Activated gamma-delta T cell treated with anti-CD3 and anti-CD28 coated beads, Interleukin-2, amount 50 U/mL, for 16 hours (primary cell): ENCODE data around the gene ZNF280A.
"Not testable (repeated sequence)": the region's sequence is repeated elsewhere in the genome, so short reads cannot be mapped to it uniquely, and the experiment has no call there.

Experiments used
- DNase-seq: peaks from one replicate; pipeline ENCODE4 v3.0.0-alpha.2; 2020; ENCODE audit warnings: low read depth

ZNF280A gene

DNA sequence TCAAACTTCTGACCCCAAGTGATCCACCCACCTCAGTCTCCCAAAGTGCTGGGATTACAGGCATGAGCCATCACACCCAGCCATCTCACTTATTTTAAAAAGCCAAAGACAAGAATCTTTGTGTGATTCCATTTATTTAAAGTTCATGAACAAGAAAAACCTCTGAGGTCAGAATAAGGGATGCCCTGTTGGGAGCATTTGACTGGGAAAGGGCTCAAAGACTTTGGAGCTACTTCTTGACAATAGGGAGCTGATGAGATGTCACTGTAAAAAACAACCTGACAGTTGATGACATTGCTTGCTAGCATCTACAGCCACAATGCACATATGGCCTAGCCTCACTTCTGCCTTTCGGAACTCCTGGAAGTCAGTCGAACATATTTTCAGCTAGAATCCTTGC lies 6.5 kb downstream of the ZNF280A start:
- DNase-seq, result no peak

DNA sequence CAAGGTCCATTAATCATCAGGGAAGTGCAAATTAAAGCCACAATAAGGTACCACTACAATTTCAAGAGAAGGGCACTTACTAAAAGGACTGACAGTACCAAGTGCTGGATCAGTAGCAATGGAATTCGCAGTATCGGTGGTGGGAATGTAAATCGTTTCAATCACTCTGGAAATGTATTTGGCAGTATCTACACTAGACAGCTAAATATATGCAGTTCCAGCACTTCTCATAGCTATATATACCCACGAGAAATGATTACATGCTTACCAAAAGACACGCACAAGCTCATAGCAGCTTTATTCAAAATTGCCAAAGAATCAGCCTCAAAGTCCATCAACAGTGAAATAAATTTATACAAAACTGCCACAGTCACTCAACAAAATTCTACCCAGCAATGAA lies 7.1 kb downstream of the ZNF280A start:
- no peak for DNase-seq

DNA sequence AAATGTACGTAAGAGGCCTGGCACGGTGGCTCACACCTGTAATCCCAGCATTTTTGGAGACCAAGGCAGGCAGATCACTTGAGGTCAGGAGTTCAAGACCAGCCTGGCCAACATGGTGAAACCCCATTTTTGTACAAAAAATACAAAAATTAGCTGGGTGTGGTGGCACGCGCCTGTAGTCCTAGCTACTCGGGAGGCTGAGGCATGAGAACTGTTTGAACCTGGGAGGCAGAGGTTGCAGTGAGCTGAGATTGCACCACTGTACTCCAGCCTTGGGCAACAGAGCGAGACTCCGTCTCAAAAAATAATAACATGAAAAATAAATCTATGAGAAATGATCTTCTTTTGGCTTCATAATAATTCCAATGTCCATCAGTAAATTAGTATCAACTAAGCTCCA lies 9.2 kb downstream of the ZNF280A start:
- DNase-seq, result not testable (repeated sequence)

DNA sequence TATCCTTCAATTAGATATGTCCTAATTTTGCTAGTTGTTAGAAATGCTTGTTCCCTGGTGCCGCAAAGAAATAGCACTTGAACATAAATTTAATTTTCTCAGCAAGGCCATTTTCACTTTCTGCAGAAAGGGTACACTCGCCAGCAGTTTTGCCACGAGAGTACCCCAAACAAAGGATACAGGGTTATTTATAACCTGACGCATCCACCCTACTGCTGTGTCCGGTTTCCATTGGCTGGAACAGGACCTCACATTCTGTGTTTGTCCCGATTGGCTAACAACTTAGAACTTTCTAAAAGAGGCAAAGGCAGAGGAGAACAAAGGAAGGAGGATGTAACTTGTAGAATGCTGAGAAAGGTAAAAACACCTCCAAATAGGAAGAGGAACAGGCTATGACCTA lies 10.2 kb downstream of the ZNF280A start:
- not testable (repeated sequence) for DNase-seq

DNA sequence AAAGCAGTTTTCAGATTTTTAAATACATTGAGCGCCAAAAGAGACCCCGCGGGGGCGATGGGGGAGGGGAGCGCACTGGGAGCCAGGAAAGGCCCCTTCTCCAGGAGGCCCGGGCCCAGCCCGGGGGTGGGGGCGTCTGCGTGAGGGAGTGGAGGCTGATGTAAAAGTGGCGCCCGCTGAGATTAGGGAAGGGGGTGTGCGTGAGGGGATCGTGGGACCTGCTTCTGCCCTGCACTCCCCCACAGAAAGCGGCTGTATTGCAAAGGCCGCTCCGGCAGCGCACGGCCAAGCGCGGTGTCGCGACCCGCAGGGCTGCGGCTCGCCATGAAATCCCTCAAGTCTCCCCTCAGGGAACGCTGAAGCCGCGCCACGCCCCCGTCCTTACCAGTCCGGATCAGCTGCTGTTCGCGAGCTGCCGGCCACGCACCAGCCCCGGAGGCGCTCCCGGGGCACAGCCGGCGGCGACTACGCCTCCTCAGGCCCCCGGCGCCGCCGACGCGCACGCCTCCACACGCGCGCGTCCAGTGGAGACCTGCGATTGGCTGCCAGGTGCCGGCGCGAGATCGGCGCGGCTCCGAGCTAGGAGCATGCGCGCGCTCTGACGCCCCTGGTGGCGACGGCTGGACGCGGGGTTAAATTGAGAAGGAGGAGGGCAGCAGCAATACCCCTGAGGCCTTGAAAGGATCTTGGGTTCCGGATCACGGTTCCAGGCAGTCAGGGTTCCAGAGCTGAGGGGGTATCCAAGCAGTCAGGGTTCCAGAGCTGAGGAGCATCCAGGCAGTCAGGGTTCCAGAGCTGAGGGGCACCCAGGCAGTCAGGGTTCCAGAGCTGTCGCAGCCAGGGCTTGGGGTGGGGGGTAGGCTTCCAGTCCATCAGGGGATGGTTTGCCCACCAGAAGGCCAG lies 11.5 kb downstream of the ZNF280A start, which contains the start of gene ZNF280B:
Gene ZNF280B, minus strand, starts transcription at position 469 of the 903 bp plus-strand sequence. CDS start 19,344 bp downstream, outside the sequence.
- peak; percentile 68 for DNase-seq

DNA sequence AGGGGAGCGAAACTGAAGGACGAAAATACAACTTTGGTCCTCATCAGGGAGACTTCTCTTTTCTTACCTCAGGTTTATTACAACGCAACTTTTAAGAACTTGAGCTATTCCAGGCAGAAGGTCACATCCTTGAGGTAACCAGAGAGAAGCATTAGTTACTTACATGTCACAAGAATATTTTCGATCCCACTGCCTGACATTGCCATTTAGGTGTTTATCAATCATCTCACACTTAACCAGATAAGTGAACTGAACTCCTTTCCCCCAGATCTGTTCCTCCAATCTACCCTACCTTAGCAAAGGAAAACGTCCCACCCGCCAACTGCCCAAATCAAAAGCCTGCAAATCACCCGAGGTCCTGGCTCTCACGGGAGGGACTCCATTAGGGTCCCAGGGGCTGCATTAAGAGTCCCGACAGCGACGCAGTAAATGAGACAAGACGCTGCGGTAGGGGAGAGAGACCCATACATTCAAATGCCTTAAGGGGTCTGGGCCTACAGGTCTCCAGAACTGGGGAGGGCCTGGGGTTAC lies 12.3 kb downstream of the ZNF280A start:
- DNase-seq, result no peak

DNA sequence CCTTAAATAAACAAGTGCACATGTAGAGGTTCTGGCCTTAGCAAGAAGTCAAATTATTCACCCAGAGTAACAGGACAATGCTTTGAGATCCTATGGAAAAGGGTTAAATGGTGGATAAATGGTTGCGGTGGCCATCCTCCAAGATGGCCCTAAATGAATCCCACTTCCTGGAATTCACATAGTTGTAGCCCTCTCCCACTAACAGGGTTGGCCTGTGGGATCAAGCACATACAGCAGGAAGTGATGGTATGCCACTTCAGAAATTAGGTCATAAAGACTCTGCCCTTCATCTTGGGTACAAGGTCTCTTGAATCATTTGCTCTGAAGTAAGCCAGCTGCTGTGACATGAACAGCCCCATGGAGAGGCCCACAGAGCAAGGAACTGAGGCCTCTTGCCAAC lies 13.3 kb downstream of the ZNF280A start:
- DNase-seq, result no peak

DNA sequence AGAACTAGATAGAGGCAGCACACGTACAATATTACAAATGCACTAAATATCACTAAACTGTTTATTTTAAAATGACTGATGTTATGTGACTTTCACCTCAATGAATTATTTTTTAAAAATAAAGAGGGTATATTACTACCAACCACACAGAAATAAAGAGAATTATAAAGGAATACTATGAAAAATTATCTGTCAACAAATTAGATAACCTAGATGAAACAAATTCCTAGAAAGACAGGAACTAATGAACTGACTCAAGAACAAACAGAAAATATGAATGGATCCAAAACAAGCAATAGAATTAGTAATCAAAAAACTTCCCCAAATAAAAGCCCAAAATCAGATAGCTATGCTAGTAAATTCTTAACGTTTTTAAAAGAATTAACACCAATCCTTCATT lies 21.8 kb downstream of the ZNF280A start:
- DNase-seq, result no peak

DNA sequence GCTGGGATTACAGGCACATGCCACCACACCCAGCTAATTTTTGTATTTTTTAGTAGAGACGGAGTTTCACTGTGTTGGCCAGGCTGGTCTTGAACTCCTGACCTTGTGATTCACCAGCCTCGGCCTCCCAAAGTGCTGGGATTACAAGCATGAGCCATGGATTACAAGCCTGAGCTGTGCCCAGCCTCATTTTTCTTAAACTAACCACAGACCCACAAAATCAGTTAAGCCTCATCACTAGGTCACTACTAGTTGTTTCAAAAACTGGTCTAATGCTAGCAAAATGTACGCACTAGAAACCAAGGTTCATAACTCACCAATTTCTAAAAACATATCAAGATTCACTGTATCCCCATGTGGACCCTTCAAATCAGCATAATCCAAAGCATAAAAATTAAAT lies 28.5 kb downstream of the ZNF280A start:
- not testable (repeated sequence) for DNase-seq

DNA sequence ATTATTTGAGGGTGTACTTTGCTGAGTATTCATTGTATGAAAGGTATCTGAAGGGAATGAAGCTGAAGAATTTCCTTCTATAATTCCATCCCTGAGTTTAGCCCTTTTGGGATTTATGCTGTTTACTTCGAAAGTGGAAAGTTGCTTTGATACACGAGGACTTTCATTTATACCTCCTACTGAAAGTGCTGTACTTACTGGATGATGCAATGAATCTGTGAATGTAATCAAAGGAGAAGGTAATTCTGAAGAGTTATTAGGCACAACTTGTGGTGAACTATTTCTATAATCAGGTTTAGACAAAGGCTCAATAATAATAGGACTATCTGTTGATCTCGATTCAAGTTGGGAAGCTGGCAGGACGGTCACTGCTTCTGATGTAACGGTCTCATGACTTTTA lies 31.3 kb downstream of the ZNF280A start:
- DNase-seq, result no peak

DNA sequence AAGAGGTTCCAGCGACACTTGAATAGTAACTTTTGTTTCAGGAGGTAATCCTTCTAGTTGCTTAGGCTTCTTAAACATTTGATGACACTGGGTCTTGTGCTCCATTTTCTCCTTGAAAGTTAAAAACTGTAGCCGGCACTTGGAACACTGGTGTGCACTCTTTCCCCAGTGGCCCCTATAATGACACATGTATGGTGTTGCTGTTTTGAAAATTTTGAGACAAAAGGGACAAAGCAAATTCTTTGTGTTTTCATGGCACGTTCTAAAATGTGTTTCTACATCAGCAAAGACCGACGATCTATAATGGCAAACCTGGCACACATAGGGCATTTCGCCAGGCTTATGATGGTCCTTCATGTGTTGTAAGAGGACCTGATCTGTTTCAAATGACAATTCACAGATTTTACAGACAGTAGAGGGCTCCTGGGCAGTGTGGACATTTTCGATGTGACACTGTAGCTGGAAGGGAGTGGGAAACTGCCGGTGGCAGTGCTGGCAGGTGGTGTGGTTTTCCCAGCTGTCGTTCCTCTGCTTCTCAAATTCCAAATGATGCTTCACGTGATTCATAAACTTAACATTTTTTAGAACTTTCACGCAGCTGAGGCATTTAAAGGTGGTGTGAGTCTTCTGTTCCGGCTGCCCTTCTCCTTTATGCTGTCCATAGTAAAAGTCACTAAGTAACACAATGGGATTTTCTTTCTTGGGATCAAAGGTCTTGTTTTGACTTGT lies 32.0 kb downstream of the ZNF280A start:
- DNase-seq, result no peak

DNA sequence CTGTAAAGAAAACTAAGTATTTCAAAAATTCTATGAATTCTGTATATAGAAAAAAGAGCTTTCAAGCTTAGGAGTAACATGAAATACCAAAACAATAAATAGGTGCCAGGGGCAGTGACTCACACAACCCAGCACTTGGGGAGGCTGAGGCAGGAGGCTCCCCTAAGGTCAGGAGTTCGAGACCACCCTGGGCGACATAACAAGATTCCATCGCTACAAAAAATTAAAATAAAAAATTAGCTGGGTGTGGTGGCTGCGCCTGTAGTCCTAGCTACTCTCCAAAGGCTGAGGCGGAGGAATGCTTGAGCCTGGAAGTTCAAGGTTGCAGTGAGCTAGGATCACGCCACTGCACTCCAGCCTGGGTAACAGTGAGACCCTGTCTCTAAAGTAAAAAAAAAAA lies 33.0 kb downstream of the ZNF280A start:
- no peak for DNase-seq

DNA sequence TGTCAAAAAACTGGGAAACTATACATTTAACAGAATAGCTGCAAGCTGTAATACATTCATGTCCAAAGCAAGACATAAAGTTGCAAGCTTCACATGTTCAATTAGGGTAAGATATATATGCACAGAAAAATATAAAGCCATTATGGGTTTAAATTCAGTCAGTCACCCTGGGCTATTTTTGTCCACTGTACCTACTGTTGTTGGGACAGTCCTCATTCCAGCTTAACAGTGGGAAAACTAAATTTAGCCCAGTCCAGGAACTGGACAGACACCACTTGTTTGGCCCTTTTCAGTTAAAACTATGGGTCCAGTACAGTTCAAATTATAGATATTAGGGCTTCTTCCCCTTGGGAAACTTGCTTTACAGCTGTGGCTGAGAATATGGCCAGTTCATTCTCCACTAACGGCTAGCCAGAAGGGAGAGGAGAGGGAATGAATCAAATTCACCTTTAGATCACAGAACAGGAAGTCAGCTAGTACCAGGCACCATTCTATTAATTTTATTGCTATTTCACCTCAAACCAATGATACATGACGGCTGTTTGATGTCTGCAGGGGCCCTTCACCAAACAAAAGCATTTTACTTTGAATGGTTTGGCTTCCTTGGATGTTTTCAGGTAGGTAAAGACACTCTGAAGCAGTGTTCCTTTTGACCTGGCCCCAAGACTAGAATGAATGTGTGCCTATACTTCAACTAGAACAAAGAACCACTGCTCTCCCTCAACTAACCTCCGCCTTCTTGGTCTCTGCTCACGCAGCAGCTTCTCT lies 33.8 kb downstream of the ZNF280A start:
- DNase-seq, result no peak

DNA sequence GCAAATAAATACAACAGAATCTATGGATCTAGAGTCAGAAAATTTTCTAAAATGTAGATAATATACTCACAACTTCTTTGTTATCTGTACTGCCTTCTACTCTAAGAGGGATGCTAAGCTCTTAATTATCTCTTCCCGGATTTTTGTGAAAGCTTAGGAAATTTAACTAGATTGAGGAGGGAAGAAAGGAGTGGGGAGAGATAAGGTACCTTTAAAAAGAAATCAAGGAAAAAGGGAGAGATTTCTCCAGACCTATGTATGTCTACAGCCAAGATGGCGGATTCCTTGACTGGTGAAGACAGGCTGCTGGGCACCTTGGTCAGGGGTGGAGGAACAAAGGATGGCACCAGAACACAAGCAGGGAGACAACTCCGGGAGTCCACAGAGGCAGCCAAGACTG lies 34.5 kb downstream of the ZNF280A start:
- DNase-seq, result no peak

DNA sequence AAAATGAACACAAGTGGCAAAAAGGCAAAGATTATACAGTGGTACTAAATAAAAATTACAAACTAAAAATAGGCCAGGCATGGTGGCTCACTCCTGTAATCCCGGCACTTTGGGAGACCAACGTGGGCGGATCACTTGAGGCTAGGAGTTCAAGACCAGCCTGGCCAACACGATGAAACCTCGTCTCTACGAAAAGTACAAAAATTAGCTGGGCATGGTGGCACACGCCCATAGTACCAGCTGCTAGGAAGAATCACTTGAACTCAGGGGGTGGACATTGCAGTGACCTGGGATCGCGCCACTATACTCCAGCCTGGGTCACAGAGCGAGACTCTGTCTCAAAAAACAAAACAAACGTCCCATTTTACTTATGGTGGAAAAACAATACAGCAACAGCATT lies 36.0 kb downstream of the ZNF280A start:
- no peak for DNase-seq

DNA sequence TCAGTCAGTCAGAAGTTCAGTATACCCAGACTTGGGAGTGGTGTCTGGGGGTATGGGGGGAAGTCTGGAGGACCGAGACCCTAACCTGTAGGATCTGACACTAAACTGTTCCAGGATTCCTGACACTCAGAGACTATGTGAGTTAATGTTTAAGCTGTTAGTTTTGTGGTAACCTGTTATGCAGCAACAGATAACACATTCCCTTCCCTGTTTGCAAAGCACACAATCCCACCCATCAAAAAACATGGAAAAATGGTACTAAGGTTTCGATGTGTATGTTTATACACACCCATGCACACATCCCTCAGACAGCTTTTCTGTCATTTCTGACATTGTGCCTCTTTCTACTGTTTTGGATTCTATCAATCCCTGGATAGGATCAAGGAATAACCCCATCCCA lies 39.1 kb downstream of the ZNF280A start:
- DNase-seq, result no peak

DNA sequence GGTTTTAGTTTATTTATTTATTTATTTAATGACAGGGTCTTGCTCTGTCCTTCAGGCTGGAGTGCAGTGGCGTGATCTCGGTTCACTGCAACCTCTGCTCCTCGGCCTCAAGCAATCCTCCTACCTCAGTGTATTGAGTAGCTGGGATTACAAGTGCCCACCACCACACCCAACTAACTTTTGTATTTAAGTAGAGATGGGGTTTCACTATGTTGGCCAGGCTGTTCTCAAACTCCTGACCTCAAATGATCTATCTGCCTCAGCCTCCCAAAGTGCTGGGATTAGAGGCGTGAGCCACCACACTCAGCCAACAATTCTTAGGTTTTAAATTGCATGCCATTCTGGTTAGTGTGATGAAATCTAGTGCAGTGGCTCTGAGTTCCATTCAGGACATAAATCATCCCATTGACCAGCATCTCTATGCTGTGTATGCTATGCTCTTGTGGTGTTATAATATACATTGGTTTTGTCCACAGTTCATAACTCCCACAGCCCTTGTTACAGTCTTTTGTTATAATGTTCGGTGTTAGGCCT lies 40.0 kb downstream of the ZNF280A start:
- DNase-seq, result no peak

DNA sequence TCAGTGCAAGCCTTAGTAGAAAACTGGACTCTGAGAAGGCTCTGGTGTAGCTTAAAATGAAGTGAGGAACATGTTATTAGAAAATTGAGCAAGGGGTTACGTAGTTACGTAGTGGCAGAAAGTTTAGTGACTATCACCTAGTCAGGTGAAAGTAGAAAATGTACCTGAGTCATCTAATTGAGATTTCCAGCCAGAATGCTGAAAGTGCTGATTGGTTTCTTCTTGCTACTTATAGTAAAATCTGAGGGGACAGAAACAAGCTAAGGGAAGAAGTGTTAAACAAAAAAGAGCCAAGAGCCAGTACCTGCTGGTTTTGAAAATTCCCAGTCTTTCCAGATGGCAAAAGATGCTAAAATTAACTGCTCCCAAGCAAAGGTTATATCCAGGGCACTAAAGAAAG lies 41.0 kb downstream of the ZNF280A start:
- DNase-seq, result no peak

DNA sequence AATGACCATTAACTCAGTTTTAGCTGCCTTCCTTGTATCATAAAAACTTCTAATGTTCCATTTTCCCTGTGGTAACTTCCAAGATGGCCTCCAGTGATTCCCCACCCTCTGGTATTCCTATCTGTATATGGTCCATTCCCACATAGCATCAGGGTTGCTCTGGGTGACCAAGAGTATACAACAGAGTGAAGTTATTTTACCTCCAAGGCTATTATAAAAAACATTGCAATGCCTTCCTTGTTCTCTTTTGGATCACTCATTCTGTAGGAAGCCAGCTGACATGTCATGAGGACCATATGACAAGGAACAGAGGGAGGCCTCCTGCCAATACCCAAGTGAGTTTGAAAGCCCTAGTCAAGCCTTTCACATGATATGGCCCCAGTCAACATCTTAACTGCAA lies 41.6 kb downstream of the ZNF280A start:
- no peak for DNase-seq

DNA sequence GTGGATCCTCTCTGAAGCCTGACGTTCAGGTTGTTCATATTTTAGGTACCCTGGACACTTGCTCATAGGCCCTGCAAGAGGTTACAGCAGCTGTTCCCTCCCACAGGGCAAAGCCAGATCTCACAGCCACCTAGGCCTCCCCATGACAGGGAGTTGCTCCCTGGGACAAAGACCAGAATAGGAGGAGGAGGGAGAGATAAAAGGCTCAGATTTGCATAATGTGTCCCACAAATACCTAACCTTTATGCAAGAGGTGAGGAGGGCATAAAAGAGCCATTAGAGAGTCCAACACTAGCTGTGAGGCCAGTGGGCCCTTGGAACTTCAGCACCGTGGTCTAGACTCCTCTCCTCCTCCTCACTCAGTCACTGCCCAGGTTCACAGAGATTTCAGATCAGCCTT lies 45.3 kb downstream of the ZNF280A start:
- no peak for DNase-seq

DNA sequence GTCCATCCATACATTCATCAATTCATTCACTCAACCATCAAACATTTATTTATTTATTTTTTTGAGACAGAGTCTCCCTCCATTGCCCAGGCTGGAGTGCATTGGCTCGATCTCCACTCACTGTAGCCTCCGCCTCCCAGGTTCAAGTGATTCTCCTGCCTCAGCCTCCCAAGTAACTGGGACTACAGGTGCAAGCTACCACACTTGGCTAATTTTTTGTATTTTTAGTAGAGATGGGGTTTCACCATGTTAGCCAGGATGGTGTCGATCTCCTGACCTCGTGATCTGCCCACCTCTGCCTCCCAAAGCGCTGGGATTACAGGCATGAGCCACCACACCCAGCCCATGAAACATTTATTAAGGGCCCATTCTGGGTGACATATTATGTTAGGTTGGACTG lies 49.0 kb downstream of the ZNF280A start:
- not testable (repeated sequence) for DNase-seq

DNA sequence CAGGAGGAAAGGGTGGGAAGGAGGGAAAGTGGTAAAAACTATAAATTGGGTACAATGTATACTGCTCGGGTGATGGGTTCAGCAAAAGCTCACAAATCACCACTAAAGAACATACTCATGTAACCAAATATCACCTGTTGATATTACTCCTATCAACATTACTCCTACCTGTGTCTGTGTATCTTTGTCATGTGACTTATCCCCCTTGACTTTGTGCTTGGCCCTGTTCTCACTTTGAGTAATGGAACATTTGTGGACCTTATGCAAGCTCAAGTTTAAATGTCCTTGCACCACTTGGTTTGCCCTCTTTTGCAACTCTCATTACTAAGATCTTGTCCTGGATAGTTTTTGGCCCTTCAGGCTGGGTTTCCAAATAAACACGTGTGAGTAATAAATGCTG lies 50.5 kb downstream of the ZNF280A start:
- DNase-seq, result no peak
